ENCODE measurements around the gene ZNF70. TPM values are rescaled to one million over a fixed set of nuclear protein-coding genes. Genes with fewer than 3 reads are reported as not detected.

The ZNF70 gene
- total and polyA plus RNA-seq, 2 of the 13 experiments (the other 11 are each of a cell fraction or from before 2014, with no cell fraction given) = 0.62 to 3.6 TPM

DNA sequence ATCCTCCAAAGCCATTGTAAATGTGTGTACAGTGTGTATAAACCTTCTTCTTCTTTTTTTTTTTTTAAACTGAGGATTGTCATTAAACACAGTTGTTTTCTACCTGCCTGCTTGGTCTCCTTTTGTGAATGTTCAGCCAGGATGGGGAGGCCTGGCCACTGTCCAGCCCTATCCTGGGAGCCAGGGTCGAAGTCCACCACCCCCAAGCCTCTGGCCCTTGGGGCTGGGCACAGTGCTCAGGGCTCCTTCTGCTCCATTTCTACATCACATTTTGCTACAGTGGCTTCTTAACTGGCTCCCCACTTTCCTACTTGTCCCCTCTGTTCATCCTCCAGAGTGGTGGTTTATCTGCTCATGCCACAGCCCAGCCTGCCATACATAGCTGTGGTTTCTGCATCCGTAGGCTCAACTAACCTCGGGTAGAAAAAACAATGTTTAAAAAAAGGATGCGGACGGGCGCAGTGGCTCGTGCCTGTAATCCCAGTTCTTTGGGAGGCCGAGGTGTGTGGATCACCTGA is 33.4 kb upstream of the ZNF70 start (continued):
- TF ChIP-seq, protein P1, sequence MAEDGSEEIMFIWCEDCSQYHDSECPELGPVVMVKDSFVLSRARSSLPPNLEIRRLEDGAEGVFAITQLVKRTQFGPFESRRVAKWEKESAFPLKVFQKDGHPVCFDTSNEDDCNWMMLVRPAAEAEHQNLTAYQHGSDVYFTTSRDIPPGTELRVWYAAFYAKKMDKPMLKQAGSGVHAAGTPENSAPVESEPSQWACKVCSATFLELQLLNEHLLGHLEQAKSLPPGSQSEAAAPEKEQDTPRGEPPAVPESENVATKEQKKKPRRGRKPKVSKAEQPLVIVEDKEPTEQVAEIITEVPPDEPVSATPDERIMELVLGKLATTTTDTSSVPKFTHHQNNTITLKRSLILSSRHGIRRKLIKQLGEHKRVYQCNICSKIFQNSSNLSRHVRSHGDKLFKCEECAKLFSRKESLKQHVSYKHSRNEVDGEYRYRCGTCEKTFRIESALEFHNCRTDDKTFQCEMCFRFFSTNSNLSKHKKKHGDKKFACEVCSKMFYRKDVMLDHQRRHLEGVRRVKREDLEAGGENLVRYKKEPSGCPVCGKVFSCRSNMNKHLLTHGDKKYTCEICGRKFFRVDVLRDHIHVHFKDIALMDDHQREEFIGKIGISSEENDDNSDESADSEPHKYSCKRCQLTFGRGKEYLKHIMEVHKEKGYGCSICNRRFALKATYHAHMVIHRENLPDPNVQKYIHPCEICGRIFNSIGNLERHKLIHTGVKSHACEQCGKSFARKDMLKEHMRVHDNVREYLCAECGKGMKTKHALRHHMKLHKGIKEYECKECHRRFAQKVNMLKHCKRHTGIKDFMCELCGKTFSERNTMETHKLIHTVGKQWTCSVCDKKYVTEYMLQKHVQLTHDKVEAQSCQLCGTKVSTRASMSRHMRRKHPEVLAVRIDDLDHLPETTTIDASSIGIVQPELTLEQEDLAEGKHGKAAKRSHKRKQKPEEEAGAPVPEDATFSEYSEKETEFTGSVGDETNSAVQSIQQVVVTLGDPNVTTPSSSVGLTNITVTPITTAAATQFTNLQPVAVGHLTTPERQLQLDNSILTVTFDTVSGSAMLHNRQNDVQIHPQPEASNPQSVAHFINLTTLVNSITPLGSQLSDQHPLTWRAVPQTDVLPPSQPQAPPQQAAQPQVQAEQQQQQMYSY (CRISPR knock-in tag; IDR thresholded peaks at IDR 0.05) = no peak
- TF ChIP-seq ATRX (CRISPR knock-in tag; IDR thresholded peaks at IDR 0.05; ENCODE audit: borderline replicate concordance) (no peak), HMG20A (CRISPR knock-in tag; IDR thresholded peaks at IDR 0.05; ENCODE audit: borderline replicate concordance) (peak; percentile 40; the same call in 1 of the 2 replicates), REXO4 (CRISPR knock-in tag; IDR thresholded peaks at IDR 0.05; ENCODE audit: borderline replicate concordance) (no peak), HDAC1 (CRISPR knock-in tag; IDR thresholded peaks at IDR 0.05) (0 out of 2 replicates have a peak, but pooled peaks have one; percentile 27), ZSCAN22 (CRISPR knock-in tag; IDR thresholded peaks at IDR 0.05) (no peak), RARA (CRISPR knock-in tag; IDR thresholded peaks at IDR 0.05) (no peak)

DNA sequence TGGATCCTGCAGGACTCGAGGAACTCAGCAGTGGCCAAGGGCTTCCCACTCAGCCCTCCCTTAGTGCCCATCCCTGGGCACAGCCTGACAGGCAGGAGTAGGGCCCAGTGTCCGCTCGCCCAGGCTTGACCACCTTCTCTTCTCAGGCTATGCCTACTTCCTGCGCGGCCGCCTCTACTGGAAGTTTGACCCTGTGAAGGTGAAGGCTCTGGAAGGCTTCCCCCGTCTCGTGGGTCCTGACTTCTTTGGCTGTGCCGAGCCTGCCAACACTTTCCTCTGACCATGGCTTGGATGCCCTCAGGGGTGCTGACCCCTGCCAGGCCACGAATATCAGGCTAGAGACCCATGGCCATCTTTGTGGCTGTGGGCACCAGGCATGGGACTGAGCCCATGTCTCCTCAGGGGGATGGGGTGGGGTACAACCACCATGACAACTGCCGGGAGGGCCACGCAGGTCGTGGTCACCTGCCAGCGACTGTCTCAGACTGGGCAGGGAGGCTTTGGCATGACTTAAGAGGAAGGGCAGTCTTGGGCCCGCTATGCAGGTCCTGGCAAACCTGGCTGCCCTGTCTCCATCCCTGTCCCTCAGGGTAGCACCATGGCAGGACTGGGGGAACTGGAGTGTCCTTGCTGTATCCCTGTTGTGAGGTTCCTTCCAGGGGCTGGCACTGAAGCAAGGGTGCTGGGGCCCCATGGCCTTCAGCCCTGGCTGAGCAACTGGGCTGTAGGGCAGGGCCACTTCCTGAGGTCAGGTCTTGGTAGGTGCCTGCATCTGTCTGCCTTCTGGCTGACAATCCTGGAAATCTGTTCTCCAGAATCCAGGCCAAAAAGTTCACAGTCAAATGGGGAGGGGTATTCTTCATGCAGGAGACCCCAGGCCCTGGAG is 32.6 kb upstream of the ZNF70 start:
- in situ Hi-C loops (cut with HindIII; ENCODE audit: extremely low pct_ligation_motif_present, low pct_unique_long_range_greater_than_20kb) = loop anchor here (5.0 kb wide), 1 partner anchor 64 kb away; no protein-coding TSS in a partner anchor
- no peak overlapping the region for H2AFZ ChIP-seq (ENCODE audit: low read length)
- peak; percentile 22 for ATAC-seq
- POLR2A ChIA-PET = interaction anchor here (7.1 kb wide), 1 partner anchor 8 kb away, joined by 201 read pairs; the partner anchor contains the start of gene MMP11
- peaks cover 7% of the 10 kb centered on the region for H4K20me1 ChIP-seq (ENCODE audit: insufficient read depth, low read length)
- H3K27ac ChIP-seq (ENCODE audit: extremely low read length, insufficient read depth, low read length) = peak overlapping the region; percentile 64
- peak overlapping the region; percentile 6 to 51 (median 26); a peak in 4 of 6 replicates for H3K4me3 ChIP-seq (replicated peaks in 1 of 3; ENCODE audit: insufficient read depth in 1 of 3, low read depth in 2 of 3, low read length in 3 of 3)
- 0 out of 2 replicates have a peak overlapping the region, but pooled peaks have one; percentile 23 for H3K9ac ChIP-seq (ENCODE audit: insufficient read depth, low read depth, low read length)
- peak overlapping the region; percentile 76 for H3K4me2 ChIP-seq (ENCODE audit: low read depth, low read length)
- intact Hi-C loops (cut with micrococcal nuclease; ENCODE audit: unreplicated experiment) = loop anchor here (1.0 kb wide), 1 partner anchor 9 kb away; no protein-coding TSS in a partner anchor
- BruUV-seq (replicated peaks) = no TSS peak
- no peaks in the 10 kb centered on the region for H3K9me3 ChIP-seq (ENCODE audit: low read length)
- H3K27me3 ChIP-seq (ENCODE audit: control insufficient read depth in 1 of 2, insufficient read depth in 2 of 2, low read length in 2 of 2) = no peaks in the 10 kb centered on the region
- H3K36me3 ChIP-seq (replicated peaks in 1 of 2; ENCODE audit: control insufficient read depth in 1 of 2, insufficient read depth in 2 of 2, low read length in 2 of 2) = no peaks in the 10 kb centered on the region
- H3K79me2 ChIP-seq (ENCODE audit: insufficient read depth, low read length) = peaks cover 12% of the 10 kb centered on the region
- FAIRE-seq = no peak
- CTCF ChIA-PET (ENCODE audit: low intra/inter-chr PET ratio, low total read pairs) = no interaction called here
- no peak for DNase-seq (ENCODE audit: low spot score)
- 84% methylated on average over 7 of the region's 15 CpGs for WGBS (ENCODE audit: low lambda C conversion rate)
- H3K4me1 ChIP-seq (ENCODE audit: insufficient read depth, low read length) = peaks cover 70% of the 10 kb centered on the region
- no peak for TF ChIP-seq ZEB1 (IDR thresholded peaks at IDR 0.05; ENCODE audit: insufficient replicate concordance, low read depth)
- TF ChIP-seq, protein P2, sequence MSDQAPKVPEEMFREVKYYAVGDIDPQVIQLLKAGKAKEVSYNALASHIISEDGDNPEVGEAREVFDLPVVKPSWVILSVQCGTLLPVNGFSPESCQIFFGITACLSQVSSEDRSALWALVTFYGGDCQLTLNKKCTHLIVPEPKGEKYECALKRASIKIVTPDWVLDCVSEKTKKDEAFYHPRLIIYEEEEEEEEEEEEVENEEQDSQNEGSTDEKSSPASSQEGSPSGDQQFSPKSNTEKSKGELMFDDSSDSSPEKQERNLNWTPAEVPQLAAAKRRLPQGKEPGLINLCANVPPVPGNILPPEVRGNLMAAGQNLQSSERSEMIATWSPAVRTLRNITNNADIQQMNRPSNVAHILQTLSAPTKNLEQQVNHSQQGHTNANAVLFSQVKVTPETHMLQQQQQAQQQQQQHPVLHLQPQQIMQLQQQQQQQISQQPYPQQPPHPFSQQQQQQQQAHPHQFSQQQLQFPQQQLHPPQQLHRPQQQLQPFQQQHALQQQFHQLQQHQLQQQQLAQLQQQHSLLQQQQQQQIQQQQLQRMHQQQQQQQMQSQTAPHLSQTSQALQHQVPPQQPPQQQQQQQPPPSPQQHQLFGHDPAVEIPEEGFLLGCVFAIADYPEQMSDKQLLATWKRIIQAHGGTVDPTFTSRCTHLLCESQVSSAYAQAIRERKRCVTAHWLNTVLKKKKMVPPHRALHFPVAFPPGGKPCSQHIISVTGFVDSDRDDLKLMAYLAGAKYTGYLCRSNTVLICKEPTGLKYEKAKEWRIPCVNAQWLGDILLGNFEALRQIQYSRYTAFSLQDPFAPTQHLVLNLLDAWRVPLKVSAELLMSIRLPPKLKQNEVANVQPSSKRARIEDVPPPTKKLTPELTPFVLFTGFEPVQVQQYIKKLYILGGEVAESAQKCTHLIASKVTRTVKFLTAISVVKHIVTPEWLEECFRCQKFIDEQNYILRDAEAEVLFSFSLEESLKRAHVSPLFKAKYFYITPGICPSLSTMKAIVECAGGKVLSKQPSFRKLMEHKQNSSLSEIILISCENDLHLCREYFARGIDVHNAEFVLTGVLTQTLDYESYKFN (CRISPR knock-in tag; conservative IDR thresholded peaks at IDR 0.05) = peak; percentile 62; the same call in 1 of the 2 replicates
- 0 out of 2 replicates have a peak, but pooled peaks have one; percentile 14 for TF ChIP-seq TMF1 (CRISPR knock-in tag; IDR thresholded peaks at IDR 0.05; ENCODE audit: low read depth)
- no peak for TF ChIP-seq DPF2 (CRISPR knock-in tag; IDR thresholded peaks at IDR 0.05; ENCODE audit: borderline replicate concordance, low read depth)
